Measurements from ENCODE around the gene CCND2. TPM values are rescaled to one million over a fixed set of nuclear protein-coding genes. Genes with fewer than 3 reads are reported as not detected.

Gene CCND2
- polyA plus RNA-seq, 3 donors: 3.6 to 6.8 (median 3.9) TPM

GRCh38 chr12:4320853-4321701, 47.5 kb downstream of the CCND2 start, which contains the start of gene TIGAR:
Gene TIGAR, plus strand, starts transcription at chr12:4321213. Its CDS starts 59 bp downstream, at chr12:4321272.
- H3K36me3 Mint-ChIP-seq: peaks cover 10 to 11% of the 10 kb centered on the region in 2 donors
- peak within 1 kb of the TSS; percentile 92 to 98 (median 95) for H3K27ac Mint-ChIP-seq
- H3K4me1 Mint-ChIP-seq: peaks cover 34% of the 10 kb centered on the region

More at GRCh38 chr12:4320853-4321701, 47.5 kb downstream of the CCND2 start, which contains the start of gene TIGAR:
- Histone ChIP-seq H3K27ac (ENCODE audit: low read depth in 1 of 2, low read length in 2 of 2) (peak within 1 kb of the TSS; percentile 89 to 96), H3K9ac (ENCODE audit: insufficient read depth, low read length, poor library complexity, severe bottlenecking) (peak within 1 kb of the TSS; percentile 91), H3K4me2 (replicated peaks; ENCODE audit: extremely low read depth, low read length, poor library complexity, severe bottlenecking) (peak within 1 kb of the TSS; percentile 83), H3K4me1 (ENCODE audit: control insufficient read depth in 1 of 2, insufficient read depth in 2 of 2, low read length in 2 of 2) (peaks cover 33 to 37% of the 10 kb centered on the region in 2 donors), H4K20me1 (ENCODE audit: insufficient read depth, low read length) (peaks cover 22% of the 10 kb centered on the region), H3K79me2 (ENCODE audit: insufficient read depth, low read length) (peaks cover 47% of the 10 kb centered on the region), H3K9me3 (replicated peaks in 1 of 2; ENCODE audit: control insufficient read depth in 1 of 2, insufficient read depth in 1 of 2, low read length in 2 of 2) (no peaks in the 10 kb centered on the region), H3K27me3 (ENCODE audit: control insufficient read depth in 2 of 2, insufficient read depth in 2 of 2, low read length in 2 of 2) (no peaks in the 10 kb centered on the region), H3K36me3 (replicated peaks in 1 of 2; ENCODE audit: control insufficient read depth in 1 of 2, insufficient read depth in 2 of 2, low read length in 2 of 2) (peaks cover 5 to 8% of the 10 kb centered on the region in 2 donors), H2AFZ (ENCODE audit: insufficient read depth, low read depth, low read length, poor library complexity, severe bottlenecking) (peak within 1 kb of the TSS; percentile 94), H3K4me3 (replicated peaks in 1 of 3; ENCODE audit: low read depth in 2 of 3, low read length in 3 of 3) (peak within 1 kb of the TSS; percentile 75 to 96 (median 95))
- peaks cover 5 to 11% (median 5%) of the 10 kb centered on the region in 3 donors for H3K27me3 Mint-ChIP-seq (ENCODE audit: low read depth in 3 of 3)
- peak within 1 kb of the TSS; percentile 95 to 97 for H3K4me3 Mint-ChIP-seq
- intact Hi-C loops (cut with micrococcal nuclease): loop anchor here (5.0 to 10.0 kb wide), 4 partner anchors 34 to 1016 kb away; partner anchors contain the start of genes AKAP3 (in 1 of the 2), NDUFA9 (in 1 of the 2) and RAD51AP1 (in 1 of the 2)
- peaks cover 0 to 2% (median 0%) of the 10 kb centered on the region in 7 donors for H3K9me3 Mint-ChIP-seq
- no peak for TF ChIP-seq CTCF (IDR thresholded peaks at IDR 0.05)
- under 1% methylated on average over 57 of the region's 76 CpGs for WGBS (ENCODE audit: insufficient coverage)
- DNase-seq: peak; percentile 93 to 94 (median 93)
